GM18519 (cell line): ENCODE measurements around the gene GALNT1.

ENCODE experiments used
- ATAC-seq: cut with Tn5 transposase; IDR thresholded peaks from one replicate; pipeline ENCODE4 v1.9.1; 2021; ENCODE audit warnings: mild to moderate bottlenecking, moderate library complexity; ENCODE audit not compliant: unreplicated experiment, low FRiP score

The GALNT1 gene

GRCh38 chr18:35710581-35710980 is 129.0 kb downstream of the GALNT1 start:
- ATAC-seq, result no peak

- ATAC-seq, result no peak
Observed at GRCh38 chr18:35711227-35711626, 129.7 kb downstream of the GALNT1 start.

DNA sequence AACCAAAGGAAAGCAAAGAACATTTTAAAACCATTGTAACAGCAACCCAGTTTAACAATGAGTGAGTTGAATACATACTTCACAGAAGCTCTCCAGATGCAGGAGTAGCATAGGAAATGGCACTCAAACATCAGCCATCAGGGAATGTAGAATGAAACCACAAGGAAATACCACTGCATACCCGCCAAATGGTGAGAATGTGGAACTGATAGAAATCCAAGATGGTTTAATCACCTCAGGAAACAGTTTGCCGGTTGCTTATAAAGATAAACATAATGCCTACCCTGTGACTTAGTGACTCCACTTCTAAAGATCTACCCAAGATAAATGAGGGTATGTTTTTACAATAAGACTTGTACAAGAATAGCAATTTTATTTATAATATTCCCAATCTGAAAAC is 132.0 kb downstream of the GALNT1 start:
- ATAC-seq, result no peak

- ATAC-seq, result no peak
Observed at GRCh38 chr18:35714539-35714938, 133.0 kb downstream of the GALNT1 start.

- no peak for ATAC-seq
Observed at GRCh38 chr18:35715139-35715538, 133.6 kb downstream of the GALNT1 start.

DNA sequence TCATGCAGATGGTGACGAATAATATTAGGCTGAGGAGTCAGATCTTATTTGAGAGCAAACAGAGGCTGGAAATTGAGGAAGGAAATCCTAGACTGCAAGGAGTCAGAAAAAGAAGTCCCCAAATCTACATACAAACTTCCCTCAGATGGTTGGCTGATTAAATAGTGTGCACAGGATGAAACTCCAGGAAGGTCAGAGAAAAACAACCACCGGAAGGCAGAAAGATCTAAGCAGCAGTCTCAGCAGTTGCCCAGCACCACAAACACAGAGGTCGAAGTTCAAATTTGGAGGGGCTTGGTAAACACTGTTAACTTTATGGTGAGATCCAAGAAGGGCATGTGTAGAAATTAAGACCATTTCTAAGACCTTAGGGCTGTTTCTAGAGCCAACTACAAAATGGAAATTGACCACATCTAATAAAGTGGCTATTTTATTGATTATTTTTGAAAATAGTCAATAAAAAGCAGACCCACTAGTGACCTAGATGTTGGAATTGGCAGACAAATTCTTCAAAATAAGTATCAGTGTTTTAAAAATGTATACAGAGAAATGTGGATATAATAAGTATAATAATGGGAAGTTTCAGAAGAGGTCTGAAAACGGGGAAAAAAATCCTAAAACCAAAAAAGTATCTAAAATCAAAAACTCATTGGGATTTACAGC is 134.8 kb downstream of the GALNT1 start:
- ATAC-seq, result no peak

GRCh38 chr18:35717182-35717581 is 135.6 kb downstream of the GALNT1 start:
- ATAC-seq, result no peak

- ATAC-seq, result no peak
Observed at GRCh38 chr18:35721431-35722081, 140.0 kb downstream of the GALNT1 start.

DNA sequence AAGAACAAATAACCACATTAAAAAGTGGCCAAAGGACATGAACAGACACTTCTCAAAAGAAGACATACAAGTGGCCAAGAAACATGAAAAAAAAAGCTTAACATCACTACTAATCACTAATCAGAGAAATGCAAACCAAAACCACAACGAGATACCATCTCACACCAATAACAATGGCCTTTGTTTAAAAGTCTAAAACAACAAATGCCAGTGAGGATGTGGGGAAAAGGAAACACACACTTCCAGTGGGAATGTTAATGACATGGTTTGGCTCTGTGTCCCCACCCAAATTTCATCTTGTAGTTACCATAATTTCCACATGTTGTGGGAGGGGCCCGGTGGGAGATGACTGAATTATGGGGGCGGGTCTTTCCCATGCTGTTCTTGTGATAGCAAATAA is 147.1 kb downstream of the GALNT1 start:
- no peak for ATAC-seq

GRCh38 chr18:35729991-35730668 is 148.6 kb downstream of the GALNT1 start:
- ATAC-seq, result no peak

- ATAC-seq, result no peak
Observed at GRCh38 chr18:35730691-35731370, 149.3 kb downstream of the GALNT1 start.

DNA sequence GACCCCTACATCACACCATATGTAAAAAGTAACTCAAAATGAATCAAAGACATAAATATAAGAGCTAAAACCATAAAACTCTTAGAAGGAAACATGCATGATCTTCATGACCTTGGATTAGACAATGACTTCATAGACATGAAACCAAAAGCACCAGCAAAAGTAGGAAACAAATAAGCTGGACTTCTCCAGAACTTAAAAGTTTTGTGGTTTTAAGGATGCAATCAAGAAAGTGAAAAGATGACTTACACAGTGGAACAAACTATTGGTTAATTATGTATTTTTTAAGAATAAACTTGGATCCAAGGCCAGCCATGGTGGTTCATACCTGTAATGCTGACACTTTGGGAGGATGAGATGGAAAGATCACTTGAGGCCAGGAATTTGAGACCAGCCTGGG is 150.2 kb downstream of the GALNT1 start:
- no peak for ATAC-seq

DNA sequence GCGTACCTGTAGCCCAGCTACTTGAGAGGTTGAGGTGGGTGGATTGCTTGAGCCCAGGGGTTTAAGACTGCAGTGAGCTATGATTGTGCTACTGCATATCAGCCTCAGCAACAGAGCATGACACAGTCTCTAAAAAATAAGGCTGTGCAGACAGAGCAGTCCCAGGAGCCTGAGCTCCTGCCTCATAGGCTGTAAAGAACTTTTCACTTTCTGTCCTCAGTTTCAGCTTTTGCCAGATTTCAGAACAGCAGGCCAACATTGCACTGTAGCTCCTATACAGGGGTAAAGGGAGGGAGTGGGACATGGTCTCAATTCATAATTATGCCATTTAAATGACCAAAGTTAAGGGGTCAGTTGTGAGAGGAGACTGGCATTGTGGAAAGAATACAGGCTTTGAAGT is 150.6 kb downstream of the GALNT1 start:
- no peak for ATAC-seq

- no peak for ATAC-seq
Observed at GRCh38 chr18:35732636-35733035, 151.1 kb downstream of the GALNT1 start.

GRCh38 chr18:35733408-35733807 is 151.9 kb downstream of the GALNT1 start:
- no peak for ATAC-seq

- no peak for ATAC-seq
Observed at GRCh38 chr18:35736696-35737095, 155.2 kb downstream of the GALNT1 start.

GRCh38 chr18:35739778-35740177 is 158.2 kb downstream of the GALNT1 start:
- no peak for ATAC-seq

- no peak for ATAC-seq
Observed at GRCh38 chr18:35740656-35741055, 159.1 kb downstream of the GALNT1 start.

GRCh38 chr18:35743916-35744315 is 162.4 kb downstream of the GALNT1 start:
- ATAC-seq, result no peak

DNA sequence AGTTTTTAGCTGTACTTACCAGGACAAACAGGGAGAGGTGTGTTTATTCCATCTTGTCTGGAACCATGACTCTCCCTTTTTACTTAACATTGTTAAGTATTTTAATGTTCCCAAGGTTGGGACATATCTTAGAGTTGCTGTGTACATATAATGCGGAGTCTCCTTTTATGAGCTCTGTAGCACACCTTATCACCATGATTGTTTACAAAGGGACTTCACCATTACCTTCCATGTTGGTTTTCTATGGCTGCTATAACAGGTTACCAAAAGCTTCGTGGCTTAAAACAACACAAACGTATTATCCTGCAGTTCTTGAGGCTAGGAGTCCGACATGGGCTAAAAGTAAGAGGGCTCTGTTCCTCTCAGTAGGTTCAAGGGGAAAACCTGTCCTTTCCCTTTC is 164.3 kb downstream of the GALNT1 start:
- ATAC-seq, result no peak

- ATAC-seq, result no peak
Observed at GRCh38 chr18:35746826-35747339, 165.3 kb downstream of the GALNT1 start.
